SK-N-SH (cell line): Measurements from ENCODE around the gene CARM1. TPM values are rescaled to one million over a fixed set of nuclear protein-coding genes. Genes with fewer than 3 reads are reported as not detected.

Source experiments
- CTCF ChIA-PET: fragments of 300-600, 350-600 bp; formaldehyde crosslinking; extraction: SDS; loops from one replicate; lab custom pipeline; 2021; lab: Yijun Ruan, JAX
- POLR2A ChIA-PET: fragments of 350-600 bp; sonication (Branson Sonifier 250); formaldehyde crosslinking; extraction: SDS; loops from one replicate; lab custom pipeline; 2020; ENCODE audit warnings: antibody characterized with exemption, inconsistent platforms; lab: Yijun Ruan, JAX
- DNase-seq: peaks from one replicate; pipeline ENCODE4 v3.0.0; 2012
- H2AFZ ChIP-seq: fragments of 200-600 bp; sonication (generic); 2 replicates; pipeline ENCODE4 v1.8.1; 2016; ENCODE audit warnings: antibody characterized with exemption, mild to moderate bottlenecking, low read depth
- H3F3A ChIP-seq: fragments of 200-600 bp; sonication (generic); replicated peaks from 2 replicates; pipeline ENCODE3; 2016; ENCODE audit warnings: antibody characterized with exemption, mild to moderate bottlenecking; ENCODE audit not compliant: insufficient read depth
- H3K27ac ChIP-seq, 2 experiments: fragments of 200-500 bp in 1 of 2; fragments of 200-600 bp in 1 of 2; sonication (Bioruptor generic) in 1 of 2; sonication (generic), shearing (Covaris generic) in 1 of 2; 2 replicates each; pipeline versions ENCODE4 v1.5.1 to v1.6.1; 2014 to 2016; ENCODE audit warnings: low read depth in 2 of 2, inconsistent platforms in 1 of 2, low read length in 1 of 2, mild to moderate bottlenecking in 1 of 2, mixed read lengths in 1 of 2
- H3K27me3 ChIP-seq: fragments of 200-600 bp; sonication (generic), shearing (Covaris generic); 2 replicates; pipeline ENCODE4 v1.6.1; 2016; ENCODE audit warnings: mixed run types; ENCODE audit not compliant: insufficient read depth
- H3K36me3 ChIP-seq, 2 experiments: fragments of 200-500 bp in 1 of 2; fragments of 200-600 bp in 1 of 2; sonication (Bioruptor generic) in 1 of 2; sonication (generic) in 1 of 2; replicated peaks in 1 of 2; 2 replicates each; pipeline versions ENCODE3 to v1.5.1; 2014 to 2016; ENCODE audit warnings: low read length in 1 of 2, mild to moderate bottlenecking in 1 of 2; ENCODE audit not compliant: insufficient read depth in 2 of 2, control insufficient read depth in 1 of 2
- H3K4me1 ChIP-seq, 2 experiments: fragments of 200-500 bp in 1 of 2; fragments of 200-600 bp in 1 of 2; sonication (Bioruptor generic) in 1 of 2; sonication (generic), shearing (Covaris generic) in 1 of 2; 2 replicates each; pipeline versions ENCODE4 v1.5.1 to v1.6.1; 2014 to 2016; ENCODE audit warnings: low read depth in 1 of 2, low read length in 1 of 2, mixed run types in 1 of 2; ENCODE audit not compliant: insufficient read depth in 2 of 2, control insufficient read depth in 1 of 2
- H3K4me2 ChIP-seq: fragments of 200-600 bp; sonication (generic), shearing (Covaris generic); 2 replicates; pipeline ENCODE4 v1.6.1; 2017; ENCODE audit warnings: mixed run types
- H3K4me3 ChIP-seq, 2 experiments: fragments of 200-500 bp in 1 of 2; fragments of 200-600 bp in 1 of 2; sonication (Bioruptor generic) in 1 of 2; sonication (generic), shearing (Covaris generic) in 1 of 2; 2 replicates each; pipeline versions ENCODE4 v1.5.1 to v1.8.1; 2014 to 2016; ENCODE audit warnings: low read depth in 2 of 2, inconsistent platforms in 1 of 2, low read length in 1 of 2, mild to moderate bottlenecking in 1 of 2, mixed read lengths in 1 of 2, moderate library complexity in 1 of 2
- H3K79me2 ChIP-seq: fragments of 200-600 bp; sonication (generic); 2 replicates; pipeline ENCODE4 v1.8.1; 2017; ENCODE audit warnings: mild to moderate bottlenecking; ENCODE audit not compliant: insufficient read depth
- H3K9ac ChIP-seq: fragments of 200-600 bp; sonication (generic); 2 replicates; pipeline ENCODE4 v1.6.1; 2017; ENCODE audit warnings: mixed run types
- H3K9me2 ChIP-seq: fragments of 200-600 bp; sonication (generic); 2 replicates; pipeline ENCODE4 v1.6.1; 2017; ENCODE audit warnings: mixed run types
- H3K9me3 ChIP-seq: fragments of 200-600 bp; sonication (generic); 2 replicates; pipeline ENCODE4 v1.6.1; 2017; ENCODE audit warnings: mixed run types, mild to moderate bottlenecking, moderate library complexity
- H4K20me1 ChIP-seq: fragments of 200-600 bp; sonication (generic); 2 replicates; pipeline ENCODE4 v1.6.1; 2017; ENCODE audit warnings: mild to moderate bottlenecking, mixed run types; ENCODE audit not compliant: insufficient read depth
- CHD2 ChIP-seq: fragments of 150-350 bp; IDR thresholded peaks from 2 replicates; pipeline ENCODE4 v1.6.1; 2018; ENCODE audit warnings: low read length; ENCODE audit not compliant: partially characterized antibody
- EP300 ChIP-seq, 2 experiments: IDR thresholded peaks; 2 replicates each; pipeline versions ENCODE4 v1.4.0 to v1.6.1; 2012; ENCODE audit warnings: borderline replicate concordance in 1 of 2, low read depth in 1 of 2, low read length in 1 of 2
- FOXJ3 ChIP-seq: sonication (generic); formaldehyde crosslinking; IDR thresholded peaks from 2 replicates; pipeline ENCODE4 v1.5.1; 2020; ENCODE audit warnings: mild to moderate bottlenecking, missing genetic modification reagents
- GABPA ChIP-seq: IDR thresholded peaks from 2 replicates; pipeline ENCODE4 v1.4.0; 2012; ENCODE audit warnings: low read depth, mild to moderate bottlenecking
- GATA2 ChIP-seq: sonication (generic); formaldehyde crosslinking; IDR thresholded peaks from 2 replicates; pipeline ENCODE4 v1.5.0; 2020; ENCODE audit warnings: mild to moderate bottlenecking, missing genetic modification reagents
- MEF2A ChIP-seq: IDR thresholded peaks from 2 replicates; pipeline ENCODE4 v1.4.0; 2012; ENCODE audit warnings: low read depth, borderline replicate concordance
- MXI1 ChIP-seq: IDR thresholded peaks from 2 replicates; pipeline ENCODE4 v1.6.1; 2012; ENCODE audit warnings: mild to moderate bottlenecking, low read depth, low read length, improper control_type of control experiment
- NRF1 ChIP-seq: IDR thresholded peaks from 2 replicates; pipeline ENCODE4 v1.6.1; 2012; ENCODE audit warnings: low read depth, mild to moderate bottlenecking, low read length
- RCOR1 ChIP-seq: fragments of 150-350 bp; IDR thresholded peaks from 2 replicates; pipeline ENCODE4 v1.6.1; 2017; ENCODE audit warnings: antibody characterized with exemption, low read length
- TEAD4 ChIP-seq: IDR thresholded peaks from 2 replicates; pipeline ENCODE4 v1.4.0; 2012; ENCODE audit warnings: mild to moderate bottlenecking, borderline replicate concordance; ENCODE audit not compliant: insufficient read depth
- WGBS: methylation state at CpG from one replicate; pipeline ENCODE4 v1.1.6; 2017; ENCODE audit warnings: low lambda C conversion rate; 5-methylcytosine and 5-hydroxymethylcytosine counted together
- polyA plus RNA-seq, 3 experiments: library from polyadenylated mRNA; depleted of rRNA; stranded (reverse); fragments of >200 nt; gene quantifications; 2 replicates each; pipeline ENCODE4 v1.2.3, GENCODE V29; 2012
- TF ChIP-seq, protein P1 (sequence below): IDR thresholded peaks from 2 replicates; pipeline ENCODE4 v1.4.0; 2012; ENCODE audit warnings: low read depth, borderline replicate concordance
- TF ChIP-seq, protein P2 (sequence below): fragments of 150-350 bp; IDR thresholded peaks from 2 replicates; pipeline ENCODE4 v1.6.1; 2016; ENCODE audit warnings: mild to moderate bottlenecking, low read depth, low read length
- TF ChIP-seq, protein P3 (sequence below): IDR thresholded peaks from 2 replicates; pipeline ENCODE4 v1.4.0; 2012; ENCODE audit warnings: low read depth, borderline replicate concordance
- TF ChIP-seq, protein P4 (sequence below): fragments of 150-350 bp; IDR thresholded peaks from 2 replicates; pipeline ENCODE4 v1.6.1; 2017; ENCODE audit warnings: antibody characterized with exemption, low read length, low read depth, borderline replicate concordance
- TF ChIP-seq, protein P5 (sequence below): fragments of 200-600 bp; sonication (generic); IDR thresholded peaks from 2 replicates; pipeline ENCODE4 v1.6.1; 2017; ENCODE audit warnings: antibody characterized with exemption, mild to moderate bottlenecking, moderate library complexity
- TF ChIP-seq, protein P6 (sequence below): IDR thresholded peaks from 2 replicates; pipeline ENCODE4; 2012

Gene CARM1
- polyA plus RNA-seq, 1 of the 3 experiments (the other 2 are of a cell fraction), result 62.2 TPM

DNA sequence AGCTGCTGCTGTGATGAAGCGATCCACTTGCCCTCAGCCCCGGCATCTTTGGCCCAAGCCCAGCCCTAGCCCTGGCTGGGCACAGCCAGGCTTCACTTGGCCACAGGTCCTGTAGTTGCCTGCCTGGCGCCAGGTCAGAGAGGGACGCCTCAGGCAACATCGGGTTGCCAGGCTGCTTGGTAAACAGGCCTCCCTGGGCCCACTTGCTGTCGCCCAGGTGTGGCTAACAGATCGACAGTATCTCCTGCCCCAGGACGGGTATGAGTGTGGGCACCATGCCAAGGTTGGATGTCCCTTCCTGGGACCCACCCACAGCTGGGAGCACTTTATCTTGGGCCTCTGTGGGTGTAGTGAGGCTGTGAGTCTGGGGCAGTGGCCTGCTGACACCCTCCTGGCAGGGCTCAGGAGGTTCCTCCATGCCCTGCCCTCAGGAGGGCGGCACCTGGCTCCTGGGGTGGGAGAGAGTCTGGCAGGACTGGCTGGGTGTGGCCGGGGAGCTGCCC, 27.8 kb downstream of the CARM1 start:
- ChIA-PET POLR2A (no interaction called here), CTCF (interaction anchor here (0.7 to 1.6 kb wide), 4 partner anchors 9 to 80 kb away, joined by 3 to 7 read pairs (median 4); no protein-coding TSS in a partner anchor)
- Histone ChIP-seq H3K4me1 (peaks cover 0 to 29% of the 10 kb centered on the region in 2 experiments; a peak in 2 of 4 replicates), H4K20me1 (peaks cover 58% of the 10 kb centered on the region), H3K4me2 (no peak overlapping the region), H3K79me2 (peaks cover 84% of the 10 kb centered on the region), H3K27ac (peak overlapping the region in 1 of 2 experiments; percentile 67; a peak in 2 of 4 replicates), H3K4me3 (no peak overlapping the region), H3K9me2 (no peaks in the 10 kb centered on the region), H3K36me3 (no peaks in the 10 kb centered on the region), H3K9me3 (no peaks in the 10 kb centered on the region), H3K27me3 (no peaks in the 10 kb centered on the region)
- DNase-seq, result peak; percentile 83
- WGBS, result 47% methylated on average over 4 of the region's 10 CpGs
- TF ChIP-seq FOXJ3 (CRISPR knock-in tag), result 0 out of 2 replicates have a peak, but pooled peaks have one; percentile 21
- TF ChIP-seq, protein P1, sequence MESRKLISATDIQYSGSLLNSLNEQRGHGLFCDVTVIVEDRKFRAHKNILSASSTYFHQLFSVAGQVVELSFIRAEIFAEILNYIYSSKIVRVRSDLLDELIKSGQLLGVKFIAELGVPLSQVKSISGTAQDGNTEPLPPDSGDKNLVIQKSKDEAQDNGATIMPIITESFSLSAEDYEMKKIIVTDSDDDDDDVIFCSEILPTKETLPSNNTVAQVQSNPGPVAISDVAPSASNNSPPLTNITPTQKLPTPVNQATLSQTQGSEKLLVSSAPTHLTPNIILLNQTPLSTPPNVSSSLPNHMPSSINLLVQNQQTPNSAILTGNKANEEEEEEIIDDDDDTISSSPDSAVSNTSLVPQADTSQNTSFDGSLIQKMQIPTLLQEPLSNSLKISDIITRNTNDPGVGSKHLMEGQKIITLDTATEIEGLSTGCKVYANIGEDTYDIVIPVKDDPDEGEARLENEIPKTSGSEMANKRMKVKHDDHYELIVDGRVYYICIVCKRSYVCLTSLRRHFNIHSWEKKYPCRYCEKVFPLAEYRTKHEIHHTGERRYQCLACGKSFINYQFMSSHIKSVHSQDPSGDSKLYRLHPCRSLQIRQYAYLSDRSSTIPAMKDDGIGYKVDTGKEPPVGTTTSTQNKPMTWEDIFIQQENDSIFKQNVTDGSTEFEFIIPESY, result no peak
- no peak for TF ChIP-seq TEAD4
- TF ChIP-seq, protein P2, sequence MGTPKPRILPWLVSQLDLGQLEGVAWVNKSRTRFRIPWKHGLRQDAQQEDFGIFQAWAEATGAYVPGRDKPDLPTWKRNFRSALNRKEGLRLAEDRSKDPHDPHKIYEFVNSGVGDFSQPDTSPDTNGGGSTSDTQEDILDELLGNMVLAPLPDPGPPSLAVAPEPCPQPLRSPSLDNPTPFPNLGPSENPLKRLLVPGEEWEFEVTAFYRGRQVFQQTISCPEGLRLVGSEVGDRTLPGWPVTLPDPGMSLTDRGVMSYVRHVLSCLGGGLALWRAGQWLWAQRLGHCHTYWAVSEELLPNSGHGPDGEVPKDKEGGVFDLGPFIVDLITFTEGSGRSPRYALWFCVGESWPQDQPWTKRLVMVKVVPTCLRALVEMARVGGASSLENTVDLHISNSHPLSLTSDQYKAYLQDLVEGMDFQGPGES, result no peak
- TF ChIP-seq GABPA, result no peak
- TF ChIP-seq MXI1, result peak; percentile 64
- TF ChIP-seq NRF1, result no peak
- TF ChIP-seq, protein P3, sequence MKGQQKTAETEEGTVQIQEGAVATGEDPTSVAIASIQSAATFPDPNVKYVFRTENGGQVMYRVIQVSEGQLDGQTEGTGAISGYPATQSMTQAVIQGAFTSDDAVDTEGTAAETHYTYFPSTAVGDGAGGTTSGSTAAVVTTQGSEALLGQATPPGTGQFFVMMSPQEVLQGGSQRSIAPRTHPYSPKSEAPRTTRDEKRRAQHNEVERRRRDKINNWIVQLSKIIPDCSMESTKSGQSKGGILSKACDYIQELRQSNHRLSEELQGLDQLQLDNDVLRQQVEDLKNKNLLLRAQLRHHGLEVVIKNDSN, result no peak
- 0 out of 2 replicates have a peak, but pooled peaks have one; percentile 16 for TF ChIP-seq GATA2 (CRISPR knock-in tag)
- no peak; the same call in 1 of the 2 replicates for TF ChIP-seq RCOR1
- TF ChIP-seq EP300 (IDR thresholded peaks at IDR 0.05; ENCODE audit: borderline replicate concordance in 1 of 2, low read depth in 1 of 2, low read length in 1 of 2), result peak in 1 of 2 experiments; percentile 61; a peak in 2 of 4 replicates
- TF ChIP-seq, protein P4, sequence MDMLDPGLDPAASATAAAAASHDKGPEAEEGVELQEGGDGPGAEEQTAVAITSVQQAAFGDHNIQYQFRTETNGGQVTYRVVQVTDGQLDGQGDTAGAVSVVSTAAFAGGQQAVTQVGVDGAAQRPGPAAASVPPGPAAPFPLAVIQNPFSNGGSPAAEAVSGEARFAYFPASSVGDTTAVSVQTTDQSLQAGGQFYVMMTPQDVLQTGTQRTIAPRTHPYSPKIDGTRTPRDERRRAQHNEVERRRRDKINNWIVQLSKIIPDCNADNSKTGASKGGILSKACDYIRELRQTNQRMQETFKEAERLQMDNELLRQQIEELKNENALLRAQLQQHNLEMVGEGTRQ, result no peak
- TF ChIP-seq, protein P5, sequence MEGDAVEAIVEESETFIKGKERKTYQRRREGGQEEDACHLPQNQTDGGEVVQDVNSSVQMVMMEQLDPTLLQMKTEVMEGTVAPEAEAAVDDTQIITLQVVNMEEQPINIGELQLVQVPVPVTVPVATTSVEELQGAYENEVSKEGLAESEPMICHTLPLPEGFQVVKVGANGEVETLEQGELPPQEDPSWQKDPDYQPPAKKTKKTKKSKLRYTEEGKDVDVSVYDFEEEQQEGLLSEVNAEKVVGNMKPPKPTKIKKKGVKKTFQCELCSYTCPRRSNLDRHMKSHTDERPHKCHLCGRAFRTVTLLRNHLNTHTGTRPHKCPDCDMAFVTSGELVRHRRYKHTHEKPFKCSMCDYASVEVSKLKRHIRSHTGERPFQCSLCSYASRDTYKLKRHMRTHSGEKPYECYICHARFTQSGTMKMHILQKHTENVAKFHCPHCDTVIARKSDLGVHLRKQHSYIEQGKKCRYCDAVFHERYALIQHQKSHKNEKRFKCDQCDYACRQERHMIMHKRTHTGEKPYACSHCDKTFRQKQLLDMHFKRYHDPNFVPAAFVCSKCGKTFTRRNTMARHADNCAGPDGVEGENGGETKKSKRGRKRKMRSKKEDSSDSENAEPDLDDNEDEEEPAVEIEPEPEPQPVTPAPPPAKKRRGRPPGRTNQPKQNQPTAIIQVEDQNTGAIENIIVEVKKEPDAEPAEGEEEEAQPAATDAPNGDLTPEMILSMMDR, result no peak
- TF ChIP-seq CHD2, result no peak
- TF ChIP-seq, protein P6, sequence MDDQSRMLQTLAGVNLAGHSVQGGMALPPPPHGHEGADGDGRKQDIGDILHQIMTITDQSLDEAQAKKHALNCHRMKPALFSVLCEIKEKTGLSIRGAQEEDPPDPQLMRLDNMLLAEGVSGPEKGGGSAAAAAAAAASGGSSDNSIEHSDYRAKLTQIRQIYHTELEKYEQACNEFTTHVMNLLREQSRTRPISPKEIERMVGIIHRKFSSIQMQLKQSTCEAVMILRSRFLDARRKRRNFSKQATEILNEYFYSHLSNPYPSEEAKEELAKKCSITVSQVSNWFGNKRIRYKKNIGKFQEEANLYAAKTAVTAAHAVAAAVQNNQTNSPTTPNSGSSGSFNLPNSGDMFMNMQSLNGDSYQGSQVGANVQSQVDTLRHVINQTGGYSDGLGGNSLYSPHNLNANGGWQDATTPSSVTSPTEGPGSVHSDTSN, result no peak
- no peak for TF ChIP-seq MEF2A
- TF ChIP-seq, all 33 proteins: peak for 4
- Histone ChIP-seq H2AFZ (no peak overlapping the region), H3K9ac (no peak overlapping the region), H3F3A (no peaks in the 10 kb centered on the region)
